Measurements from ENCODE around the gene SEMA4D. TPM values are rescaled to one million over a fixed set of nuclear protein-coding genes. Genes with fewer than 3 reads are reported as not detected.

Gene SEMA4D
- 10 to 100 TPM; 20.9 to 26.7 (median 21.4) TPM for polyA plus RNA-seq (ENCODE audit: insufficient read depth in 1 of 5, insufficient read length in 5 of 5, low replicate concordance in 1 of 5)
- long read RNA-seq, donor 1, partial matches to known transcripts = 0 of 1 reads
- long read RNA-seq, donor 1, other reads (novel, unspliced or antisense) = 0 of 1 reads
- long read RNA-seq, donor 2 = 0 reads
- long read RNA-seq, donor 3, partial matches to known transcripts = 0 of 1 reads
- long read RNA-seq, donor 3, other reads (novel, unspliced or antisense) = 0 of 1 reads
- long read RNA-seq, donor 4, full-length matches to known transcripts = 4 of 4 reads
- long read RNA-seq, donor 4, partial matches to known transcripts = 0 of 4 reads
- long read RNA-seq, donor 4, other reads (novel, unspliced or antisense) = 0 of 4 reads
- long read RNA-seq, donor 5, partial matches to known transcripts = 0 of 1 reads
- long read RNA-seq, donor 5, other reads (novel, unspliced or antisense) = 0 of 1 reads
- long read RNA-seq, donor 6, partial matches to known transcripts = 0 of 2 reads
- long read RNA-seq, donor 6, other reads (novel, unspliced or antisense) = 0 of 2 reads
- long read RNA-seq, donor 7, partial matches to known transcripts = 0 of 3 reads
- long read RNA-seq, donor 7, other reads (novel, unspliced or antisense) = 0 of 3 reads
- long read RNA-seq, donor 8 = 0 reads

GRCh38 chr9:89497978-89498851, at the start of gene SEMA4D:
TSS of gene SEMA4D (minus strand) at chr9:89498113. CDS start at chr9:89405456, 92,657 bp downstream.
- peak; percentile 57 to 69 for DNase-seq

GRCh38 chr9:89547000-89547399, 49.1 kb upstream of the SEMA4D start:
- DNase-seq = no peak

GRCh38 chr9:89544279-89544661, 46.4 kb upstream of the SEMA4D start:
- DNase-seq = no peak

- no peak for DNase-seq
Observed at GRCh38 chr9:89543621-89544278, 45.8 kb upstream of the SEMA4D start.

- no peak for DNase-seq
Observed at GRCh38 chr9:89543111-89543510, 45.2 kb upstream of the SEMA4D start.

- DNase-seq = no peak
Observed at GRCh38 chr9:89542401-89543021, 44.6 kb upstream of the SEMA4D start.

- no peak for DNase-seq
Observed at GRCh38 chr9:89541798-89542197, 43.9 kb upstream of the SEMA4D start.

- DNase-seq = no peak
Observed at GRCh38 chr9:89539374-89539773, 41.5 kb upstream of the SEMA4D start.

GRCh38 chr9:89538871-89539270, 41.0 kb upstream of the SEMA4D start:
- no peak for DNase-seq

GRCh38 chr9:89537166-89537565, 39.3 kb upstream of the SEMA4D start:
- no peak for DNase-seq

GRCh38 chr9:89536600-89536999, 38.7 kb upstream of the SEMA4D start:
- DNase-seq = no peak

- DNase-seq = no peak
Observed at GRCh38 chr9:89536145-89536574, 38.2 kb upstream of the SEMA4D start.

GRCh38 chr9:89535461-89535860, 37.5 kb upstream of the SEMA4D start:
- no peak for DNase-seq

- no peak for DNase-seq
Observed at GRCh38 chr9:89534515-89535287, 36.8 kb upstream of the SEMA4D start.

GRCh38 chr9:89533411-89534095, 35.6 kb upstream of the SEMA4D start:
- no peak for DNase-seq

- no peak for DNase-seq
Observed at GRCh38 chr9:89532944-89533343, 35.0 kb upstream of the SEMA4D start.

- DNase-seq = no peak
Observed at GRCh38 chr9:89532478-89532877, 34.6 kb upstream of the SEMA4D start.

- no peak for DNase-seq
Observed at GRCh38 chr9:89531766-89532165, 33.9 kb upstream of the SEMA4D start.

GRCh38 chr9:89530726-89531125, 32.8 kb upstream of the SEMA4D start:
- DNase-seq = no peak

All from right lung (tissue), 10 donors.